ENCODE data around the gene CLDN22.

GRCh38 chr4:183366206-183366835 is 46.2 kb upstream of the CLDN22 start:
- TF ChIP-seq, protein P1, sequence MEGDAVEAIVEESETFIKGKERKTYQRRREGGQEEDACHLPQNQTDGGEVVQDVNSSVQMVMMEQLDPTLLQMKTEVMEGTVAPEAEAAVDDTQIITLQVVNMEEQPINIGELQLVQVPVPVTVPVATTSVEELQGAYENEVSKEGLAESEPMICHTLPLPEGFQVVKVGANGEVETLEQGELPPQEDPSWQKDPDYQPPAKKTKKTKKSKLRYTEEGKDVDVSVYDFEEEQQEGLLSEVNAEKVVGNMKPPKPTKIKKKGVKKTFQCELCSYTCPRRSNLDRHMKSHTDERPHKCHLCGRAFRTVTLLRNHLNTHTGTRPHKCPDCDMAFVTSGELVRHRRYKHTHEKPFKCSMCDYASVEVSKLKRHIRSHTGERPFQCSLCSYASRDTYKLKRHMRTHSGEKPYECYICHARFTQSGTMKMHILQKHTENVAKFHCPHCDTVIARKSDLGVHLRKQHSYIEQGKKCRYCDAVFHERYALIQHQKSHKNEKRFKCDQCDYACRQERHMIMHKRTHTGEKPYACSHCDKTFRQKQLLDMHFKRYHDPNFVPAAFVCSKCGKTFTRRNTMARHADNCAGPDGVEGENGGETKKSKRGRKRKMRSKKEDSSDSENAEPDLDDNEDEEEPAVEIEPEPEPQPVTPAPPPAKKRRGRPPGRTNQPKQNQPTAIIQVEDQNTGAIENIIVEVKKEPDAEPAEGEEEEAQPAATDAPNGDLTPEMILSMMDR (IDR thresholded peaks at IDR 0.05), result no peak
- TF ChIP-seq POLR2A (IDR thresholded peaks at IDR 0.05) (no peak), POLR2AphosphoS5 (IDR thresholded peaks at IDR 0.05) (no peak)

Measured in breast epithelium (tissue), 3 donors.